IPS-18c (cell line): ENCODE data around the gene HPRT1.

Source experiments
- H3K4me3 ChIP-seq: 2 replicates; pipeline ENCODE4 v1.7.0; 2013; ENCODE audit warnings: low read depth, mild to moderate bottlenecking, low read length, moderate library complexity; ENCODE audit not compliant: insufficient read depth
- H3K9me3 ChIP-seq: one replicate; pipeline ENCODE4 v1.6.1; 2013; ENCODE audit warnings: mild to moderate bottlenecking, low read length, moderate library complexity; ENCODE audit not compliant: control insufficient read depth, insufficient read depth

HPRT1 gene

DNA sequence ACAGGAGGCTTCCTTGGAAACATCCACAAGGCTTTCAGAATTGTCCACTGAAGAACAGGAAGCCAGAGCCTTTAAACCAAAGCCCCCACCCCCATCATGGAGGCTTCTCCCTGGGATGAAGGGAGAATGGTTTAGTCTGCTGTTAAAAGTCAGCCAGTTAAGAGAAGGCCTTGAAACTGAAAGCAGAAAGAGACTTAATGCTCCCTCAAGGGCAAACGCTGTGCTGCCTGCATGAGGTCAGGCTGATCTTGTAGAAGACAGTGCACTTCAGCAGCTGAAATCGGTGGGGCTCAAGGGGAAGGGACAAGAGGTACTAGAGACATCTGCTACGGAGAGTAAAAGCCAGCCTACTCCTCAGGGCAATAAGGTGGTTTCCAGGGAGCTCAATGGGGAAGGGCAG, 69.0 kb downstream of the HPRT1 start:
- H3K4me3 ChIP-seq: no peak overlapping the region
- H3K9me3 ChIP-seq: peaks cover 15% of the 10 kb centered on the region

DNA sequence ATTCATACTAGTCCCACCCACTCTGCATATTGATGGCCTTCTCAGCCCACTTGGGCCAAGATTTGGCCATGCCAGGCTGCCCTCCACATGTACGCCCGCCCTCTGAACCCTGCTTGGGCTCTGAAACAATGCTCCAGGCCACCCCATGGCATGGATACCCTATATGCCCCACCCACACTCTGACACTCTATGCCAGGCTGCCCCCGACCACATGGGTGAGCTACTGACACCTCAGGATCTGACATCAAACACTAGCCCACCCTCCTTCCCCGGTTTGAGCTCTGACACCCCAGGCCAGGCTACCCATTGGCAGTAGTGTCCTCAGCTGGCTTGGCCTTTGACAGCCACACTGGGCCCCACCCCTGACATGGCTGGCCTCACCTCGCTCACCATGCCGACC, 69.5 kb downstream of the HPRT1 start:
- Histone ChIP-seq H3K4me3 (no peak overlapping the region), H3K9me3 (peaks cover 12% of the 10 kb centered on the region)

DNA sequence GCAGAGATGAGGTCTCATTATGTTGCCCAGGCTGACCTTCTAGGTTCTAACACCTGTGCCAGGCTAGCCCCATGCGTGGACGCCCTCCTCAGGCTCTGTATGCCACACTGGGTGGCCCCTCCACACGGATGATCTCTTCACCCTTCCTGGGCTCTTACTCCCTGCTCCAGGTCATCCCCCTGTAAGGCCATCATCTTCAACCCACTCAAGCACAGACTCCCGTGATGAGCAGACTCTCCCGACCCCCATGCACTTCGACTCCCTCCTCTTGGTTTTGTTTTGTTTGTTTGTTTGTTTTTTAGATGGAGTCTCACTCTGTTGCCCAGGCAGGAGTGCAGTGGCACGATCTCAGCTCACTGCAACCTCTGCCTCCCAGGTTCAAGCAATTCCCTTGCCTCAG, 70.9 kb downstream of the HPRT1 start:
- Histone ChIP-seq H3K9me3 (peaks cover 14% of the 10 kb centered on the region), H3K4me3 (no peak overlapping the region)

DNA sequence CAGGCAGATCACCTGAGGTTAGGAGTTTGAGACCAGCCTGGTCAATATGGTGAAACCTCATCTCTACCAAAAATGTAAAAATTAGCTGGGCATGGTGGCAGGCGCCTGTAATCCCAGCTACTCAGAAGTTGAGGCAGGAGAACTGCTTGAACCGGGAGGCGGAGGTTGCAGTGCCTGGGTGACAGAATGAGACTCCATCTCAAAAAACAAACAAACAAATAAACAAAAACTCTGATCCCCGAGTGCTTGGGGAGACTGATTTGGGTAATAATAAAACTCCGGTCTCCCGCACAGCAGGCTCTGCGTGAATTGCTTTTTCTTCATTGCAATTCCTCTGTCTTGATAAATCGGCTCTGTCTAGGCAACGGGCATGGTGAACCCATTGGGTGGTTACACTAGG, 73.4 kb downstream of the HPRT1 start:
- no peak overlapping the region; the same call in 1 of the 2 replicates for H3K4me3 ChIP-seq

DNA sequence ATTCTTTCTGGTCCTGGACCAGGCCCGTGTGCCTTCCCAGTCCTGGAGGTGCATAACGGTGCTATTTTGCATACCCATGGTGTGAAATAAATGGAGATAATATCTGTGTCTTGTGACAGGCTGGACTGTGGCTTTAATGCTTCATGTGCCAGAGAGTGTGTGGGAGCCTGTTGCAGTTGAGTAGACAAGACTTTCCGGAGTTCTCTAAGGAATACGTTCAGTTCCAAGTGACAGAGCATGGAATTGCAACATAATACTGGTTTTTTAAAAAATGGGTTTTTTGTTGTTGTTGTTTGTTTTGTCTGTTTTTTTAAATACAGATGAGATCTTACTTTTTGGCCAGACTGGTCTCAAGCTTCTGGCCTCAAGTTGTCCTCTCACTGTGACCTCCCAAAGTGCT, 74.0 kb downstream of the HPRT1 start:
- H3K4me3 ChIP-seq: no peak overlapping the region
- H3K9me3 ChIP-seq: peaks cover 11% of the 10 kb centered on the region

More for the DNA sequence above, 73.4 kb downstream of the HPRT1 start:
- peaks cover 13% of the 10 kb centered on the region for H3K9me3 ChIP-seq

DNA sequence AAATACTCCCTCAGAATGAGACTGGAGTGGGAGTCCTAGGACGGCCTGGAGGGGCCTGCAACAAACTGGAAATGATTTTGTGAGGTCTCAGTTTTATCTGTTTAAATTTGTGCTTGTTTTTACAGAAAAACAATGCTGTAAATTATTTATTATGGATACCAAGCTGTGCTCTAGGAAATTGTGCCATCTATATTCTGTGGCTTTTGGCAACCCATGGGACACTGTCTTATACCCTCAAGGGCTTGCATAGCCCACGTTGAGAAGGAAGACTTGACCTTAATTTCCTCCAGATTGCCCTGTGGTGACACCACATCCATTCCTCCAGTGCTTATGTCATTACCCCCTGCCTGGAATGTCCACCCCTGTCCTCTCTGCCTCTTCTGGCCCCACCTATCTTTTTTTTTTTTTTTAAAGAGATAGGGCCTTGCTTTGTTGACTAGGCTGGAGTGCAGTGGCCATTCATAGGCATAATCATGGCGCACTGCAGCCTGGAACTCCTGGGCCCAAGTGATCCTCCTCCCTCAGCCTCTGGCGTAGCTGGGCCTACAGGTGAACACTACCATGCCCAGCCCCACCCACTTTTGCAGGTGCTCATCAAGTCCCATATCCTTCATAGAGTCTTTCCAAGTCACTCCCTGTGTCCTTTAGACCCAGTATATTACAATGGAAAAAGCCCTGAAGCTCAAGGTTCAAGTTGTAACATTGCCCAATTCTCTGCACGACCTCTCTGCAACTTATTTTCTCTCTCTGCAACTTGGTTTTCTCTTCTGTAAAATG, 77.4 kb downstream of the HPRT1 start:
- Histone ChIP-seq H3K9me3 (peaks cover 5% of the 10 kb centered on the region), H3K4me3 (no peak overlapping the region)

DNA sequence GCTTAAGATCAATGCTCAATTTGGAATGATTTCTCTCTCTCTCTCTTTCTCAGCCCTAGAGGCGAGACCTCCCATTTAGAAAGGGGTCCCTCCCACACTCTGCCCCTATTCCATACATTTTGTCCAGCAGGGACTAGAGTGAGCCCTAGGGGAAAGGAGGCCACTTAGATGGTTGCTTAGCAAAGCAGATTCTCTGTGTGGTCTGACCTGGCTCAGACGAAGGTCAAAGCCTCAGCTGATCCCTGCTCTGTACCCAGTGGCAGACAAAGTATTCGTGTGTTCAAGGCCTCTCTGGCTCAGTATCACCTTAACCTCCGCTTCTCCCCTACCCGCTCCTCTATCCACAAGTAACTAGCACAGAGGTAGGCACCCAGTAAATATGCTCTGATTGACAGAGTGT, 78.4 kb downstream of the HPRT1 start:
- Histone ChIP-seq H3K4me3 (no peak overlapping the region), H3K9me3 (peaks cover 4% of the 10 kb centered on the region)

DNA sequence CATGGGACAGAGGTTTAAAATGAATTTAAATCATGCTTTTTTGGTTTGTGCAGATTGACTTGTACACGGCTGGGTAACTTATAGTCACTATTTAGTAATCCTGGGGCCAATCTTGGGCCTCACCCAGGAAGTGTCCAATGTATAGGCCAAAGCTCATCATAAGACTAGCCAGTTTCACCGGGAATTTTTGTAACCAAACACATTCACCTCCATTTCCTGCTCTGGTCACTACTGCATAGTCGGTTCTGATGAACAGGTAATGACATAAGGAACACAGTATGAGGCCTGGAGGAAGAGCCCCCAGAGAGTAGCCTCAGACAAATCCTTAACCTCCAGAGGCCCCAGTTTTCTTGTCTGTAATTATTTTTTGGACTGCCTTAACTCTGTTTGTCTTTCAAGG, 81.9 kb downstream of the HPRT1 start:
- Histone ChIP-seq H3K9me3 (peaks cover 11% of the 10 kb centered on the region), H3K4me3 (no peak overlapping the region)

DNA sequence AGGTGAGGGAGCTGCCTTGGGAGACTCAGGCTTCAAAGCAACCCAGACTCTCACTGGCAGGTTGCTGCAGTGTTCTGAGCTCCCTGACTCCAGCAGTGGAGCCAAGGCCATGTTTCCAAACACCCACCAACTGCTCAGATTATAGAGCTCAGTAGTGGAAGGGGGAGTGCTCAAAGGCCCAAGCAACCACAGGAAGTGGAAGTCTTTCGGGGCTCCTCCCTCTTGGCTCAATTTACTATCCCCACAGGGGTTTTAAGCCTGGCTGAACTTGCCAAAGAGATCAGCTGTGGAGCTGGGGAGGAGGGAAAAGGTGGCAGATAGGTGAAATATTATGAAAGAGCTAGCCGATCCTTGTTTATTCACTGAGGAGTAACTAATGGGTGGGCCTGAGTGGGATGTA, 82.5 kb downstream of the HPRT1 start:
- H3K4me3 ChIP-seq: no peak overlapping the region
- peaks cover 11% of the 10 kb centered on the region for H3K9me3 ChIP-seq

DNA sequence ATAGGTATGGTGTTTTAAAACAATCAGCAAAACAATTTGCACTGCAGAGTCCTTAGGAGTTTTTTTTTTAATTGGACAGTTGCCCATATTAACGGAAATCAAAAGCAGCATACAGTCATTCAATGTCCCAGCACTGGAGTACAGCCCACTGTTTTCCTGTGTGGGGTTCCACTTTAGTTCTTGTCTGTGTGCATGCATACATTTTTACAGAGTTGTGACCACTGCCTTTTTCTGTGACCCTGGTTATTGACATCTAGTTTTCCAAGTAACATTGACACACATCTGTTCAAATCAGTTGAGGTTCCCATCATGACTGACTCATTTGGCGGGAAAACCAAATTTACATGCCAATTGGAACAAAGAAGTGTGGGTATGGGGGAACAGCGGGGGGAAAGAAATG, 83.3 kb downstream of the HPRT1 start:
- Histone ChIP-seq H3K9me3 (peaks cover 11% of the 10 kb centered on the region), H3K4me3 (no peak overlapping the region)

DNA sequence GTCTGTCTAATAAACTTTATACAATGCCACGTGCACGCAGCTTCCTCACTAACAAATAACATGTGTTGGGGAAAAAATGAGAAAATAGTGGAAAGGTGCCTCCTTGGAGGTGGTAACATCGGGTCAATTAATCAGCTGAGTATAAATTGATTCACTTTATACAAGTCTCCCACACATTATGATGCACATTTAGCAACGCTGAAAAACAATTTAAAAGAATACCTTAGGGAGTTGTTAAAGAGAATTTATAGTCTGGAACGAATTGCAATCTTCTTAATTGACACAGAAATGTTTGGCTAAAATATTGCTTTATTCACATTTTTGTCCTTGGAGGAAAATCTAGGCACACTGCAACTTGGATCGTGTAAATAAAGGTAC, 84.2 kb downstream of the HPRT1 start:
- Histone ChIP-seq H3K9me3 (peaks cover 11% of the 10 kb centered on the region), H3K4me3 (0 out of 2 replicates have a peak overlapping the region, but pooled peaks have one; percentile 51)

DNA sequence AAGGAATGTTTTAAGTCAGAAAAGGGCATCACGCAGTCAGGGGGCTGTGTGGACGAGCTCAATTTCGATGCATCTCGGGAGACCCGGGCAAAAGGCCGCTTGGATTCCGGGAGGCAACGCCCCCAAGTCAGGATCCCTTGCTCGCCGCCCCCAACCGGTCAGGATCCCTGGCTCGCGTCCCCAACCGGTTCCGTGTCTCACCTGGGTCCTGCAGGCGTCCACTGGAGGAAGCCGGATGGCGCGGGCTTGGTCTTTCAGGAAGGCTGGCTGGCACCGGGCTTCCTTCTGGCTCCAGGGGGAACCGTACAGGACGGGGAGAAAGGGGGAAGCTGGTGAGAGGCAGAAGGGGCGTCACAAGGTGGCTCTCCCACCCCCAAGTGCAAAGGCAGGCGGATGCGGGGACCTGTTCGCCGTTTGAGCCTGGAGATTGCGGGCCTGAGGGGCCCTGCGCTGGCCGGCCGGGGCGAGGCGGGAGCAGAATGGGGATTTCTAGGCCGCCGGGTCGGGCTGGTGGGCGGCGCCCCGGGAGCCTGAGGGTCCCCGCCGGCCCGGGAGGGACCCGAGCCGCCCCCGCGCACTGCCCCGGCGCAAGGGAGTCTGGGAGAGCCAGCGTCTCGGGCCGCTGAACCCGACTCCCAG, 84.7 kb downstream of the HPRT1 start:
- H3K9me3 ChIP-seq: peaks cover 11% of the 10 kb centered on the region
- peak overlapping the region; percentile 51 for H3K4me3 ChIP-seq

DNA sequence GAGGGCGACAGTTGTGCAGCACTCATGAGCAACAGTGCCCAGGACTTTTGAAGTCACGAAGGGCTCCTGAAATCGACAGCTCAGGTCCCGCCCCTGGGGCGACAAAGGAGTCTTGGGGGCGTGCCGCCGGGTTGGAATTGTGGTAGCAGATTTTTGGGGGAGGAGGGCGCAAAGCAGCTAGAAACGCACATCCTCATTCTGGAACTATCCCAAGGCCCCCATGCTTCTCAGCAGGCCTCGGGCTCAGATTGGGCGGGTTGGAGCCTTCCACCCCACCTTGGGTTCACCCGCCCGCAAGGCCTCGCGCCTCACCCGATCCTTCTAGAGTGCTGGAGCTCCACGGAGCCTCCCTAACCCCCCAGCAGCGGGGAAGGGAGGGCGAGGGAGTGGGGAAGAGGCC, 85.5 kb downstream of the HPRT1 start:
- H3K9me3 ChIP-seq: peaks cover 11% of the 10 kb centered on the region
- H3K4me3 ChIP-seq: peak overlapping the region; percentile 51; the same call in 1 of the 2 replicates

DNA sequence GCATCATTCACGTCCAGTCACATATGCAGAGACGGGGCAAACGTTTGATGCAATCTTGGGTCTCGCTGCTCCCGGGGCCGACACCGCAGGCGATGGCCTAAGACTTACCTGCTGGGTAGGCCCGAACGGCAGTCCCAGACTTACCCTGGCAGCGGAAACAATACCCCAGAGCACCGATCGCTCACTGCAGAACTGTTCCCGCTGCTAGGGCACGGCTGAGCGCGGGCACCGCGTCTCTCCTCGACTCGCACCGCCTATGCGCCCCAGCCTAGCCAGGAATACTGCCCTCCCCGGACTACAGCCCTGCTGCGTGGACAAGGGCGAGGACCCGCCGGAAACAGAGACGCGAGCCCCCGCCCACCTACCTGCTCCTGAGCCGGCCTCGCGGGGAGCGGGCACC, 86.2 kb downstream of the HPRT1 start:
- peaks cover 14% of the 10 kb centered on the region for H3K9me3 ChIP-seq
- no peak overlapping the region for H3K4me3 ChIP-seq

DNA sequence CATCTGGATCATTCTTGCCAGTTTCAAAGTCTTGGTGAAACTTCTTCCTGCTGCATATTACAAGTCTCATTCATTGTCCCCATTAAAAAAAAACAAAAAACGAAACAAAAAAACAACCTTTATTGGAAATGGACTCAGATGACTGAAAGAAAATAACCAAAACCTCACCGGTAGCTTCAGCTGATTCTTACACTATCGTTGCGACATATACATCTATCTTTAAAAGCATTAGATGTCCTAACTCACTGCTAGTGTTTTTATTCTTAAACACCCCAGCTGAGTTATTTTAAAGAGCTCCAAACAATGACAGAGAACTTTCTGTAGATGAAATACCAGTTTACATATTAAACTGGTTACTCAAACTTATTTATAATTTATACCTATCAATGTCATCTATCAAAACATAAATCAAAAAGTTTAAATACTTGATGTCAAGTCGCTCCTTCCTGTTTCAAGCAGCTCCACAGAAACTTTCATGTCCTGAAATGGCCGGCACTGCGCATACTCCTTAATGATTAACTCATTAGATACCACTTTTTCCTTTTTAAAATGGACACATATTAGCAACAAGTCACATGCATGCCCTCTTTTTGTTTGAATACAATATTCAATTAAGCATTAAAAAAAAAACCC, 87.2 kb downstream of the HPRT1 start:
- peaks cover 14% of the 10 kb centered on the region for H3K9me3 ChIP-seq
- no peak overlapping the region for H3K4me3 ChIP-seq

DNA sequence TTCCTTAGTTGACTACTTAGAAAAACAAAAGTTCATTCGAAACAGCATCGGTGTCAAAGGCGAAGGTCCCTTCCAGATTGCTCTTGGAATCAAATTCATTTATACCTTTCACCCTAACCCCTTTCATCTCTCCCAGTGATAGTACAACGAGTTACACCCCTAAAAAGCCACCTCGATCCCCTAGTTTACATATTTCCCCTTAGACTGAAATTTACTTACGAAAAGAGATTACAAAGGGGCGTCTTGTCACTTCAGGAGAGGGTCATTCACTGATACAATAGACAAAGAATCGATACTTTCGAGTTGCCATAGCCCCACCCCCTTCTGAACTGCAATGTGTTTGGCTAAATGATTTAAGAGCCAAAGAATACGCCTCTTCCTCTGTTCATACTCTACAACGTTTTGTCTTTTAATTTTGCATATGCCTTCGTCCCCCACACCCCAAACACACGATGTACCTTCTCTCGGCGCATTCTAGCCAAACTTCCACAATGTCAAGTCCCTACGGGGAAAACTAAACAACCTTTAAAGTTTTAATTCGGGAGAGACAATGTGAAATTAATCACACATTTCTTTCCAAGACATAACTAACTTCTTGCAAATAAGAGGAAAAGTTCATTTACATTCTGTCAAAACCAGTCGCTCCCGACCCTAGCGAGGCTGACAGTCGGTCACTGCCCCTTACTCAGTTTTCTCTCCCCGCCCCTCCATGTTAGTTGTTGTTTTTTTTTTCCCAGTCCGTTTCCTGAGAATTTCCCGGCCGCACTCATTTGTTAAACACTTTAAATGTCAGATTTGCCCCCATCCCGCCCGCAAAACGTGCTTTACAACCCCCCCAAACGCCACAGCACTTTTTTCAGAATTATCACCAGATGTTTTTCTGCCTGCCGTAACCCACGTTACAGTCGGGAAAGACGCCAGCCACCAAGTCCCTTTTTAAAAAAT, 88.6 kb downstream of the HPRT1 start:
- Histone ChIP-seq H3K4me3 (peak overlapping the region; percentile 44), H3K9me3 (peaks cover 16% of the 10 kb centered on the region)
